GM19238 (cell line): ENCODE results near the gene FRMD3.

Experiments
- DNase-seq: peaks from one replicate; pipeline ENCODE4 v3.0.0; 2011; ENCODE audit warnings: low spot score; ENCODE audit not compliant: insufficient read length

FRMD3 gene

GRCh38 chr9:83284746-83285145, 253.5 kb downstream of the FRMD3 start:
- DNase-seq, result no peak

- no peak for DNase-seq
Observed at GRCh38 chr9:83283528-83283927, 254.7 kb downstream of the FRMD3 start.

- DNase-seq, result no peak
Observed at GRCh38 chr9:83281306-83282255, 256.6 kb downstream of the FRMD3 start.

GRCh38 chr9:83280790-83281189, 257.4 kb downstream of the FRMD3 start:
- DNase-seq, result no peak

GRCh38 chr9:83280268-83280667, 257.9 kb downstream of the FRMD3 start:
- no peak for DNase-seq

GRCh38 chr9:83274787-83275186, 263.4 kb downstream of the FRMD3 start:
- DNase-seq, result no peak

GRCh38 chr9:83271665-83272071, 266.5 kb downstream of the FRMD3 start:
- no peak for DNase-seq

GRCh38 chr9:83270116-83270515, 268.1 kb downstream of the FRMD3 start:
- DNase-seq, result no peak

- no peak for DNase-seq
Observed at GRCh38 chr9:83267741-83268140, 270.5 kb downstream of the FRMD3 start.

- no peak for DNase-seq
Observed at GRCh38 chr9:83266666-83267496, 271.3 kb downstream of the FRMD3 start.

- DNase-seq, result no peak
Observed at GRCh38 chr9:83266331-83266665, 271.9 kb downstream of the FRMD3 start.

- no peak for DNase-seq
Observed at GRCh38 chr9:83264315-83264714, 273.9 kb downstream of the FRMD3 start.

- no peak for DNase-seq
Observed at GRCh38 chr9:83259558-83259957, 278.6 kb downstream of the FRMD3 start.

- no peak for DNase-seq
Observed at GRCh38 chr9:83257937-83258891, 280.0 kb downstream of the FRMD3 start.

- no peak for DNase-seq
Observed at GRCh38 chr9:83247732-83248131, 290.5 kb downstream of the FRMD3 start.

- no peak for DNase-seq
Observed at GRCh38 chr9:83245979-83246659, 292.1 kb downstream of the FRMD3 start.

- DNase-seq, result no peak
Observed at GRCh38 chr9:83242066-83242465, 296.1 kb downstream of the FRMD3 start.

- no peak for DNase-seq
Observed at GRCh38 chr9:83240671-83241070, 297.5 kb downstream of the FRMD3 start.

GRCh38 chr9:83239747-83240146, 298.5 kb downstream of the FRMD3 start:
- DNase-seq, result no peak

- DNase-seq, result no peak
Observed at GRCh38 chr9:83238871-83239640, 299.1 kb downstream of the FRMD3 start.
